ENCODE results near the gene FUT7. TPM values are rescaled to one million over a fixed set of nuclear protein-coding genes. Genes with fewer than 3 reads are reported as not detected.

Gene FUT7
- total RNA-seq, 2 donors from 2014 or later: not detected

DNA sequence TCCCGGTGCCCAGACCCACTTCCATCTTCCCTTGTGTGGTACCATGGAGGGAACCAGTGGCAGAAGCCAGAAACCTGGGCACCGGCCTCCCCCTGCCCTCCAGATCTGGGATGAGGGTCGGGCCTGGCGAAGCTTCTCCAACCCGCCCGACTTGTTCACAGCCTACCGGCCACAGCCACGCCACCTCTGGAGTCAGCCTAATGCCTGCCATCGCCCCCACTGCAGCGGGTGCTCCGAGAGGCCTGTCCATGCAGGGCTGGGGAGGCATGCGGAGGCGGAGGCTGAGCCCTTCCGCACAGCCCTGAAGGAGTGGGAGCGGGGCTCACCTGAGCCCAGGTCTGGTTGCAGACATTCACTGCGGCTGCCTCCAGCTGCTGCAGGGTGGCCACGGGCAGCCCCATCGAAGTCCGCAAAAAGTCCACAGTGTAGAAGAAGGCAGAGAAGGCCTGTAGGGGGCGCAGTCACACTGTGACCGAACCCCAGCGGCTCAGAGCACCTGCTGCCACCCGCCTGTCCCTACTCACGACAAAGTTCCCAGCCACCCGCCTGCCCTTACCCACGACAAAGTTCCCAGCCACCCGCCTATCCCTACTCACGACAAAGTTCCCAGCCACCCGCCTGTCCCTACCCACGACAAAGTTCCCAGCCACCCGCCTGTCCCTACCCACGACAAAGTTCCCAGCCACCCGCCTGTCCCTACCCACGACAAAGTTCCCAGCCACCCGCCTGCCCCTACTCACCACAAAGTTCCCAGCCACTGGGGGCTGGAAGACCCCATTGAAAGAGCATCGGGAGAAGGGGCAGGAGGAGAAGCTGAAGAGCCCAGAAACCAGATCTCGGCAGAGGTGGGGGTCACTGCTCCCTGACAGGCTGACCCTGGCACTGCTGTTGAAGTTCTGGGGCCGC lies 17.9 kb upstream of the FUT7 start:
- H3K4me3 ChIP-seq: no peak overlapping the region
- H3K27me3 ChIP-seq: peaks cover 27% of the 10 kb centered on the region
- H3K9me3 ChIP-seq: no peaks in the 10 kb centered on the region
- H3K4me1 ChIP-seq: peaks cover 26% of the 10 kb centered on the region
- H3K9ac ChIP-seq (ENCODE audit: low read depth in 2 of 2, low read length in 2 of 2): no peak overlapping the region
- intact Hi-C loops (cut with DNase I): loop anchor here (2.0 kb wide), 1 partner anchor 17 kb away; no protein-coding TSS in a partner anchor
- TF ChIP-seq, protein P1, sequence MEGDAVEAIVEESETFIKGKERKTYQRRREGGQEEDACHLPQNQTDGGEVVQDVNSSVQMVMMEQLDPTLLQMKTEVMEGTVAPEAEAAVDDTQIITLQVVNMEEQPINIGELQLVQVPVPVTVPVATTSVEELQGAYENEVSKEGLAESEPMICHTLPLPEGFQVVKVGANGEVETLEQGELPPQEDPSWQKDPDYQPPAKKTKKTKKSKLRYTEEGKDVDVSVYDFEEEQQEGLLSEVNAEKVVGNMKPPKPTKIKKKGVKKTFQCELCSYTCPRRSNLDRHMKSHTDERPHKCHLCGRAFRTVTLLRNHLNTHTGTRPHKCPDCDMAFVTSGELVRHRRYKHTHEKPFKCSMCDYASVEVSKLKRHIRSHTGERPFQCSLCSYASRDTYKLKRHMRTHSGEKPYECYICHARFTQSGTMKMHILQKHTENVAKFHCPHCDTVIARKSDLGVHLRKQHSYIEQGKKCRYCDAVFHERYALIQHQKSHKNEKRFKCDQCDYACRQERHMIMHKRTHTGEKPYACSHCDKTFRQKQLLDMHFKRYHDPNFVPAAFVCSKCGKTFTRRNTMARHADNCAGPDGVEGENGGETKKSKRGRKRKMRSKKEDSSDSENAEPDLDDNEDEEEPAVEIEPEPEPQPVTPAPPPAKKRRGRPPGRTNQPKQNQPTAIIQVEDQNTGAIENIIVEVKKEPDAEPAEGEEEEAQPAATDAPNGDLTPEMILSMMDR (IDR thresholded peaks at IDR 0.05): peak; percentile 41
- no peak overlapping the region for H3K27ac ChIP-seq
- peak; percentile 77 for DNase-seq
- H3K36me3 ChIP-seq: no peaks in the 10 kb centered on the region

DNA sequence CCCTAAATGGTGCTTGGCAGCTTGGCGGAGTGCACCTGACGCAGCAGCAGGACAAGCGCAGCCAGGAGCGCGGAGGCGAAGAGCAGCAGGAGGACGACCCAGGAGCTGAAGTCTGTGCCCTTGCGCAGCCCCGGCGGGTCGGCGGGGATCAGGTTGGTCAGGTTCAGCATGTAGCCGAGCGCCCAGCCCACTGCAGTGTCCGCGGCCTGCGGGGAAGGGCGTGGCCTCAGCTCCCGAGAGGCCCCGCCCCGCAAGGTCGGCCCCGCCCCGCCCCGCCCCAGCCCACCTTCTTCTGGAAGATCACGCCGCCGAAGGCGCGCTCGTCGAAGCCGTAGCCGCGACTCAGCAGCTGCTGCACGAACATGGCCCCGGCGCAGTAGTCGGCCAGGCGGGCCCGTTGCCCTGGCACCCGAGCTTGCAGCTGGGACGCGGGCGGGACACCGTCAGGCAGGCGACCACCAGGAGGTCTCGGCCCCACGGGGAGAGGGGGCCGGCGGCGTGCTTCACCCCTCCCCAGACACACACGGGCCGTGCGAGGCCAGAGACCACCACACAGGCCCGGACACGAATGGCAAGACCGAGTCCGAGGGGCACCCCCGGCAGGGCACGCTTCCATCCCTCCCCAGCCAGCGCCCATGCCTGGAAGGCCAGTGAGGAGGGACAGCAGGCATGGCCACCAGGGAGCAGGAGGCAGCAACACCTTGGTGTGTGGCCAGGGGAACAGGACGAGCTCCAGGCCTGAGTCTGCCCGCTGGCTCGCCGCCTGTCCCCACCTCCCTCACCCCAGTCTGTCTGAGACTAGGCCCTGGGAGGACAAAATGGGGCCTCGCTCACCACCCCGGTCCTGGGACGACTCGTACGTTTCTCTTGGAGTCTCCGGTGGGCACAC lies 17.0 kb upstream of the FUT7 start:
- H3K36me3 ChIP-seq: no peaks in the 10 kb centered on the region
- H3K9ac ChIP-seq (ENCODE audit: low read depth in 2 of 2, low read length in 2 of 2): no peak overlapping the region
- TF ChIP-seq, protein P1 (IDR thresholded peaks at IDR 0.05): no peak
- H3K4me1 ChIP-seq: peaks cover 26% of the 10 kb centered on the region
- H3K9me3 ChIP-seq: no peaks in the 10 kb centered on the region
- peaks cover 27% of the 10 kb centered on the region for H3K27me3 ChIP-seq
- intact Hi-C loops (cut with DNase I): loop anchor here (2.0 kb wide), 1 partner anchor 18 kb away; no protein-coding TSS in a partner anchor
- H3K27ac ChIP-seq: no peak overlapping the region
- H3K4me3 ChIP-seq: no peak overlapping the region
- no peak for DNase-seq

- TF ChIP-seq, protein P1 (IDR thresholded peaks at IDR 0.05): peak; percentile 82
- Histone ChIP-seq H3K27ac (peak within 1 kb of the TSS; percentile 64), H3K9me3 (no peaks in the 10 kb centered on the region), H3K9ac (ENCODE audit: low read depth in 2 of 2, low read length in 2 of 2) (peak within 1 kb of the TSS; percentile 42 to 64), H3K4me1 (peaks cover 19% of the 10 kb centered on the region), H3K27me3 (peaks cover 17% of the 10 kb centered on the region), H3K36me3 (no peaks in the 10 kb centered on the region), H3K4me3 (peak within 1 kb of the TSS; percentile 54)
- peak; percentile 89 for DNase-seq
- intact Hi-C loops (cut with DNase I): no loop called here
Measured at GRCh38 chr9:137046088-137046787, 14.3 kb upstream of the FUT7 start, which contains the start of gene NPDC1. NPDC1 (minus strand) TSS chr9:137046177; CDS start chr9:137045989, 188 bp downstream.

GRCh38 chr9:137045294-137046087 lies 13.6 kb upstream of the FUT7 start:
- Histone ChIP-seq H3K4me3 (peak overlapping the region; percentile 54), H3K27ac (peak overlapping the region; percentile 64), H3K9ac (ENCODE audit: low read depth in 2 of 2, low read length in 2 of 2) (peak overlapping the region; percentile 42 to 64), H3K4me1 (peaks cover 19% of the 10 kb centered on the region), H3K9me3 (no peaks in the 10 kb centered on the region), H3K36me3 (no peaks in the 10 kb centered on the region), H3K27me3 (peaks cover 17% of the 10 kb centered on the region)
- intact Hi-C loops (cut with DNase I): no loop called here
- peak; percentile 47 for DNase-seq
- TF ChIP-seq, protein P1 (IDR thresholded peaks at IDR 0.05): no peak
